Uterus (tissue), 4 donors: Measurements from ENCODE around the gene DYNLT4. TPM values are rescaled to one million over a fixed set of nuclear protein-coding genes. Genes with fewer than 3 reads are reported as not detected.

Experiments
- DNase-seq, 2 donors: peaks; one replicate each; pipeline ENCODE4 v3.0.0-alpha.2; 2019 to 2020
- H3K27ac ChIP-seq, 2 donors: fragments of 200-600 bp; sonication (generic); 1 replicate in 1 of 2; 2 replicates in 1 of 2; pipeline ENCODE4 v1.5.1; 2016 to 2018
- H3K27me3 ChIP-seq, 2 donors: fragments of 200-600 bp; sonication (generic); one replicate each; pipeline ENCODE4 v1.5.1; 2018 to 2019; ENCODE audit warnings: control low read depth in 1 of 2
- H3K36me3 ChIP-seq, 2 donors: fragments of 200-600 bp; sonication (generic); one replicate each; pipeline ENCODE4 v1.5.1; 2019; ENCODE audit warnings: control low read depth in 1 of 2
- H3K4me1 ChIP-seq, 2 donors: fragments of 200-600 bp; sonication (generic); one replicate each; pipeline ENCODE4 v1.5.1; 2018 to 2019; ENCODE audit warnings: control low read depth in 1 of 2
- H3K4me3 ChIP-seq, 2 donors: fragments of 200-600 bp; sonication (generic); 1 replicate in 1 of 2; 2 replicates in 1 of 2; pipeline ENCODE4 v1.5.1; 2018 to 2019; ENCODE audit warnings: mild to moderate bottlenecking in 1 of 2
- H3K9me3 ChIP-seq, 2 donors: fragments of 200-600 bp; sonication (generic); one replicate each; pipeline ENCODE4 v1.5.1; 2019; ENCODE audit warnings: control low read depth in 1 of 2
- CTCF ChIP-seq, 4 experiments: fragments of 200-600 bp in 2 of 4; fragments of 450-650 bp in 2 of 4; sonication (generic) in 2 of 4; IDR thresholded peaks; one replicate each; pipeline ENCODE4 v1.5.1; 2016 to 2019; ENCODE audit warnings: antibody characterized with exemption in 4 of 4, mild to moderate bottlenecking in 2 of 4, moderate library complexity in 1 of 4
- POLR2A ChIP-seq, 2 donors: fragments of 450-650 bp; IDR thresholded peaks; one replicate each; pipeline ENCODE4 v1.6.1; 2016; ENCODE audit warnings: antibody characterized with exemption in 2 of 2, mild to moderate bottlenecking in 1 of 2, moderate library complexity in 1 of 2
- intact Hi-C: fragments of 100-400 bp; cut with DNase I; formaldehyde crosslinking; loops from one replicate; pipeline ENCODE4 v1.15.1; 2023; ENCODE audit warnings: low total_unique reads
- total RNA-seq, 4 donors: library from RNA; depleted of rRNA in 3 of 4; stranded (reverse); fragments of >200 nt in 3 of 4; gene quantifications; one replicate each; pipeline versions ENCODE4 v1.1.0 to v1.2.4, GENCODE V29; 2014 to 2023
- donor health status: DM: yes; HTN: yes; CAD: no.

The DYNLT4 gene
- total RNA-seq, 4 donors from 2014 or later: 4.4 TPM; not detected in 3

DNA sequence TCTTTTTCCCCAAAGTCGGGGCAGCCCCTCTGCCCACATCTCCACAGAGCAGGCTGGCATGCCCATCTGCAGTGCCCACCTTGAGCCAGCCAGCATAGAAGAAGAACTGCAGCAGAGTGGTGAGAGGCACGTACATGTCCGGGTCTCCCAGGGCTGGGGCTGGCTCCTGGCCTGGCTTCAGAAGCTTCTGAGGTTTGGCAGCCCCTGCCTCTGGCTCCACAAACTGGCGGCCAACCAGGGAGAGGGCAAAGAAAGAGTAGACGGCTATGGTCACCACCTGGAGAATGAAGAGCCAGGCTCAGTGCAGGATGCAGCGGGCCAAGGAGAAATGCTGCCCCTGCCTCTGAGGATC lies 22.1 kb downstream of the DYNLT4 start:
- no peak overlapping the region for H3K4me3 ChIP-seq
- no peaks in the 10 kb centered on the region for H3K36me3 ChIP-seq
- no peaks in the 10 kb centered on the region for H3K27me3 ChIP-seq
- TF ChIP-seq POLR2A (IDR thresholded peaks at IDR 0.05) (no peak), CTCF (IDR thresholded peaks at IDR 0.05) (no peak)
- H3K4me1 ChIP-seq: peaks cover 0 to 7% of the 10 kb centered on the region in 2 donors
- H3K27ac ChIP-seq: no peak overlapping the region
- intact Hi-C loops: loop anchor here (5.0 to 10.0 kb wide), 2 partner anchors 50 to 227 kb away; partner anchors contain the start of genes HECTD3 and UROD
- H3K9me3 ChIP-seq: no peaks in the 10 kb centered on the region
- no peak for DNase-seq

DNA sequence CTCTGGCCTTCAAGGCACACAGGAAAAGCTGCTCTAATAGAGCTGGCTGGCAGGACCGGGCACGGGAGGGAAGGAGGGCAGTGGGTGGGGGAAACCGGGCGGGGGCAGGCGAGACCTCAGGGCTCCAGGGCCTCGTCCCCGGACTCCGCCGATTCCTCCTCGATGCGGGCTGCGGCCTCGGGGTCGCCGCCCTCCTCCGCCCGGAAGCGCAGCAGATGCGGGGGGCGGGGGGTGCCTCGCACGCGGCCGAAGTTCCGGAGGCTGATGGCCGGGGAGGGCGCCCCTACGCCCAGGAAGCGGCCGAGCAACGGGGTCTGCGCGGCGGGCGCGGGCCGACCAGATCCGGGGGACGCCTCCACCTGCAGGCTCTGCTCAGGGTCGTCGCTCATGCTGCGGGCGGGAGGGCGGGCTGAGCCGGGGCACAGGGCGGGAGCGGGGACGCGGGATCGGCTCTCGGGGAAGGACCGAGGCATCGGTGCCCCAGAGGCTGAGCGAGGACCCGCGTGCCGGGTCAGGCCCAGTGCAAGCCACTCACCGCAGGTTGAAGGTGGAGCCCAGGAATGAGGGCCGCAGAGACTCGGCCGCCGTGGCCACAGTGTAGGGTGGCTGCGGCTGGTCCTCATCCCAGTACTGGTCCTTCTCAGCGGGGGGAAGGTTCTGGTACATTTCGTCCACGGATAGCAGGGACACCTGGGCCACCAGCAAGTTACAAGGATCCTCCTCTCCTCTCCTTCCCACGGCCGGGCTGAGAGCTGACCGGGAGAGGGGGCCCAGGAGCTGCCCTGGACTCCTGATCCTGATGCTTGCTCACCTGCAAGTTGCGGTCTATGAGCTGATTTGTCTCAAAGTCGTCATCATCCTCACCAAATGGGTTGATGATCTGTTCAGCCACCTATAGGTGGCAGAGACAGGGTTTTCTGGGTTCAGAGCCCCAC lies 22.8 kb downstream of the DYNLT4 start:
- no peaks in the 10 kb centered on the region for H3K36me3 ChIP-seq
- H3K4me1 ChIP-seq: peaks cover 0 to 7% of the 10 kb centered on the region in 2 donors
- no peaks in the 10 kb centered on the region for H3K27me3 ChIP-seq
- peak overlapping the region; percentile 39 to 66 for H3K27ac ChIP-seq
- intact Hi-C loops: loop anchor here (5.0 to 10.0 kb wide), 2 partner anchors 50 to 228 kb away; partner anchors contain the start of genes HECTD3 and UROD
- TF ChIP-seq CTCF (IDR thresholded peaks at IDR 0.05): peak in 2 of 4 experiments; percentile 4 to 6
- TF ChIP-seq POLR2A (IDR thresholded peaks at IDR 0.05): no peak
- DNase-seq: peak in 1 of 2 donors; percentile 35
- H3K4me3 ChIP-seq: peak overlapping the region; percentile 16 to 47
- H3K9me3 ChIP-seq: no peaks in the 10 kb centered on the region

DNA sequence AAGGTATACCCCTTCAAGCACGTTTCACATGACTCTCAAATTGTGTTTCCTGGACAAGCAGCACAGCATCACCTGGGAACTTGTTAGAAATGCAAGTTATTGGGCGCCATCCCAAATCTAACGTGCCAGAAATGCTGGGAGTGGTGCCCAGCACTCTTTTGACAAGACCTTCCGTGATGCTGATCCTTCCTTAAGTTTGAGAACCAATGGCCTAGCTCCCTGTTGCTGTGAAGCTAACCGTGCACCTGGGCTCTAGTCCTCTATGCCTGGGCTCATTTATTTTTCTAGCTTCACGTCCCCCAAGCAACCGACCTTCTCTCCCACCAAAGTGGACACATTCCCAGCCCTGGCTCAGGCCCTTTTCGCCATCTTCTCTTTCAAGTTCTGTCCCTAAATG lies 23.5 kb downstream of the DYNLT4 start:
- no peaks in the 10 kb centered on the region for H3K9me3 ChIP-seq
- intact Hi-C loops: loop anchor here (10.0 kb wide), 1 partner anchor 51 kb away; no protein-coding TSS in a partner anchor
- H3K4me3 ChIP-seq: peak overlapping the region; percentile 16 to 47
- TF ChIP-seq CTCF (IDR thresholded peaks at IDR 0.05): no peak
- TF ChIP-seq POLR2A (IDR thresholded peaks at IDR 0.05): no peak
- H3K27ac ChIP-seq: peak overlapping the region; percentile 39 to 66
- no peaks in the 10 kb centered on the region for H3K36me3 ChIP-seq
- DNase-seq: no peak
- peaks cover 0 to 7% of the 10 kb centered on the region in 2 donors for H3K4me1 ChIP-seq
- H3K27me3 ChIP-seq: no peaks in the 10 kb centered on the region

DNA sequence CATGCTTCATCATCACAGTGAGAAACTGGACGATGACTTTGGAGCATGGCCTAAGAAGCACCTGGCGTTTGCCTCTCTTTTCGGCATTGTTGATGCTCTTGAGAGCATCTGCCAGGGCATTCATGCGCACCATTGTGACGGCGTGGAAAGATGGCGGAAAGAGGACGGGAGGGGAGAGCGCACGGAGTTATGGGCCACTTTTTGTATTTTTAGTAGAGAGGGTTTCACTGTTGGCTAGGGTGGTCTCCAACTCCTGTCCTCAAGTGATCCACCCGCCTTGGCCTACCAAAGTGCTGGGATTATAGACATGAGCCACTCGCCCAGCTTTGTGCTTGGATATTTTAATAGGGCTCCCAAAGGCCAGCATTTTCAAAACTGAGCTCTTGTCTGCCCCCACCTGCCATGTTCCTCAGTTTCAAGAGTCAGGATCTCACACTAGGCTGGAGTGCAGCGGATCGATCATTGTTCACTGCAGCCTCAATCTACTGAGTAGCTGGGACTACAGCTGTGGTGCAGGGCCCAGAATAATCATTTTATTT lies 26.5 kb downstream of the DYNLT4 start:
- TF ChIP-seq POLR2A (IDR thresholded peaks at IDR 0.05): no peak
- no peak for TF ChIP-seq CTCF (IDR thresholded peaks at IDR 0.05)
- DNase-seq: no peak
- H3K36me3 ChIP-seq: no peaks in the 10 kb centered on the region
- no peak overlapping the region for H3K4me3 ChIP-seq
- peaks cover 0 to 4% of the 10 kb centered on the region in 2 donors for H3K4me1 ChIP-seq
- intact Hi-C loops: loop anchor here (10.0 kb wide), 1 partner anchor 54 kb away; no protein-coding TSS in a partner anchor
- H3K27me3 ChIP-seq: no peaks in the 10 kb centered on the region
- H3K9me3 ChIP-seq: no peaks in the 10 kb centered on the region
- no peak overlapping the region for H3K27ac ChIP-seq
